H1 (cell line): ENCODE measurements around the gene MAP3K6.

ENCODE experiments used
- CTCF ChIP-seq, 3 experiments: IDR thresholded peaks; 1 replicate in 2 of 3; 2 replicates in 1 of 3; pipeline versions ENCODE4 v1.5.1 to v1.6.1; 2011; ENCODE audit warnings: low read length in 3 of 3, mild to moderate bottlenecking in 3 of 3, inconsistent platforms in 2 of 3, low read depth in 1 of 3, moderate library complexity in 1 of 3; ENCODE audit not compliant: insufficient read depth in 1 of 3; ENCODE audit errors: control extremely low read depth in 1 of 3
- EZH2 ChIP-seq: fragments of 200-600 bp; sonication (generic); IDR thresholded peaks from 2 replicates; pipeline ENCODE4 v1.7.1; 2012; ENCODE audit warnings: low read depth, mild to moderate bottlenecking, moderate library complexity, low read length, inconsistent platforms; ENCODE audit not compliant: severe bottlenecking
- MAX ChIP-seq: IDR thresholded peaks from 2 replicates; pipeline ENCODE4 v1.6.1; 2012; ENCODE audit warnings: inconsistent platforms
- POU5F1 ChIP-seq: IDR thresholded peaks from 2 replicates; pipeline ENCODE4 v1.6.1; 2011; ENCODE audit warnings: low read depth, mild to moderate bottlenecking, low read length, moderate library complexity
- ZNF274 ChIP-seq: IDR thresholded peaks from 2 replicates; pipeline ENCODE4 v1.7.0; 2012; ENCODE audit warnings: low read length, borderline replicate concordance; ENCODE audit errors: extremely low read depth

GRCh38 chr1:27346991-27347624 lies 19.7 kb downstream of the MAP3K6 start:
- no peak for TF ChIP-seq MAX
- no peak for TF ChIP-seq EZH2
- TF ChIP-seq CTCF (IDR thresholded peaks at IDR 0.05; ENCODE audit: control extremely low read depth in 1 of 3, insufficient read depth in 1 of 3, low read depth in 1 of 3, low read length in 3 of 3): no peak
- TF ChIP-seq POU5F1: no peak
- no peak for TF ChIP-seq ZNF274
